ENCODE results near the gene CLASP2.

Gene CLASP2

DNA sequence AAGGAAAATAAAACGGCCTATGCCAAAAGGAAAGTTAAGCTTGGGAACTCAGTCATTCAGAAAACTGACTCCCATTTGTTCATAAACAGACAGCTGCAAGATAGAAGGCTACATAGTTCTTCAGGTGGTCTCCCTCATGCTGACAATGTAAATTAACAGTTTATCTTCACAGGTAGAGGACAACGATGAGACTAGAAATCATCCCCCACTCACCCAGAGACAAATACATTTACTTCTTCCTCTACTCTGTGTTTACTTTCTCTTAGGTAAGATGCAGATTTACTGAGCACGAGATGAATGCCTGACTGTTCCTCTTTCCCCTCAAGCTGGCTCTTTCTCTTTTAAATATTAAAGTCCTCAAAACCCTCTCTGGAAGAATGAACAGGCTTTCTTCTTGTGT lies 160.2 kb downstream of the CLASP2 start:
- Mint-ChIP-seq H3K36me3 (ENCODE audit: low read depth) (peaks cover 43% of the 10 kb centered on the region), H3K4me3 (no peak overlapping the region), H3K27me3 (ENCODE audit: low read depth, poor library complexity) (no peaks in the 10 kb centered on the region), H3K9me3 (no peaks in the 10 kb centered on the region), H3K27ac (peak overlapping the region; percentile 23), H3K4me1 (no peaks in the 10 kb centered on the region)
- no peak for DNase-seq
- TF ChIP-seq, protein P1, sequence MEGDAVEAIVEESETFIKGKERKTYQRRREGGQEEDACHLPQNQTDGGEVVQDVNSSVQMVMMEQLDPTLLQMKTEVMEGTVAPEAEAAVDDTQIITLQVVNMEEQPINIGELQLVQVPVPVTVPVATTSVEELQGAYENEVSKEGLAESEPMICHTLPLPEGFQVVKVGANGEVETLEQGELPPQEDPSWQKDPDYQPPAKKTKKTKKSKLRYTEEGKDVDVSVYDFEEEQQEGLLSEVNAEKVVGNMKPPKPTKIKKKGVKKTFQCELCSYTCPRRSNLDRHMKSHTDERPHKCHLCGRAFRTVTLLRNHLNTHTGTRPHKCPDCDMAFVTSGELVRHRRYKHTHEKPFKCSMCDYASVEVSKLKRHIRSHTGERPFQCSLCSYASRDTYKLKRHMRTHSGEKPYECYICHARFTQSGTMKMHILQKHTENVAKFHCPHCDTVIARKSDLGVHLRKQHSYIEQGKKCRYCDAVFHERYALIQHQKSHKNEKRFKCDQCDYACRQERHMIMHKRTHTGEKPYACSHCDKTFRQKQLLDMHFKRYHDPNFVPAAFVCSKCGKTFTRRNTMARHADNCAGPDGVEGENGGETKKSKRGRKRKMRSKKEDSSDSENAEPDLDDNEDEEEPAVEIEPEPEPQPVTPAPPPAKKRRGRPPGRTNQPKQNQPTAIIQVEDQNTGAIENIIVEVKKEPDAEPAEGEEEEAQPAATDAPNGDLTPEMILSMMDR (IDR thresholded peaks at IDR 0.05): no peak

GRCh38 chr3:33557279-33557678 lies 160.8 kb downstream of the CLASP2 start:
- TF ChIP-seq, protein P1 (IDR thresholded peaks at IDR 0.05): no peak
- peaks cover 47% of the 10 kb centered on the region for H3K36me3 Mint-ChIP-seq (ENCODE audit: low read depth)
- no peaks in the 10 kb centered on the region for H3K4me1 Mint-ChIP-seq
- DNase-seq: no peak
- no peaks in the 10 kb centered on the region for H3K9me3 Mint-ChIP-seq
- H3K4me3 Mint-ChIP-seq: no peak overlapping the region
- no peaks in the 10 kb centered on the region for H3K27me3 Mint-ChIP-seq (ENCODE audit: low read depth, poor library complexity)
- no peak overlapping the region for H3K27ac Mint-ChIP-seq

DNA sequence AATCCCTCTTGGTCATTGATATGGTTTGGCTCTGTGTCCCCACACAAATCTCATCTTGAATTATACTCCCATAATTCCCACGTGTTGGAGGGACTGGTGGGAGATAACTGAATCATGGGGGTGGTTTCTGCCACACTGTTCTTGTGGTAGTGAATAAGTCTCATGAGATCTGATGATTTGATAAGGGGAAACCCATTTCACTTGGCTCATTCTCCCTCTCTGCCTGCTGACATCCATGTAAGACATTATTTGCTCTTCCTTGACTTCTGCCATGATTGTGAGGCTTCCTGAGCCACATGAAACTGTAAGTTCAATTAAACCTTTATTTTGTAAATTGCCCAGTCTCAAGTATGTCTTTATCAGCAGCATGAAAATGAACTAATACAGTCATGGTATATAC lies 171.0 kb downstream of the CLASP2 start:
- TF ChIP-seq, protein P1 (IDR thresholded peaks at IDR 0.05): no peak
- Mint-ChIP-seq H3K27me3 (ENCODE audit: low read depth, poor library complexity) (no peaks in the 10 kb centered on the region), H3K27ac (no peak overlapping the region), H3K4me1 (no peaks in the 10 kb centered on the region), H3K9me3 (peaks cover 8% of the 10 kb centered on the region), H3K4me3 (no peak overlapping the region), H3K36me3 (ENCODE audit: low read depth) (peaks cover 8% of the 10 kb centered on the region)
- DNase-seq: no peak

GRCh38 chr3:33544126-33544525 lies 173.9 kb downstream of the CLASP2 start:
- no peaks in the 10 kb centered on the region for H3K27me3 Mint-ChIP-seq (ENCODE audit: low read depth, poor library complexity)
- no peak overlapping the region for H3K27ac Mint-ChIP-seq
- DNase-seq: no peak
- no peaks in the 10 kb centered on the region for H3K4me1 Mint-ChIP-seq
- TF ChIP-seq, protein P1 (IDR thresholded peaks at IDR 0.05): no peak
- peaks cover 8% of the 10 kb centered on the region for H3K9me3 Mint-ChIP-seq
- H3K36me3 Mint-ChIP-seq (ENCODE audit: low read depth): peaks cover 13% of the 10 kb centered on the region
- H3K4me3 Mint-ChIP-seq: no peak overlapping the region

GRCh38 chr3:33543601-33544000 lies 174.5 kb downstream of the CLASP2 start:
- TF ChIP-seq, protein P1 (IDR thresholded peaks at IDR 0.05): no peak
- Mint-ChIP-seq H3K36me3 (ENCODE audit: low read depth) (peaks cover 18% of the 10 kb centered on the region), H3K27me3 (ENCODE audit: low read depth, poor library complexity) (no peaks in the 10 kb centered on the region), H3K4me3 (no peak overlapping the region), H3K4me1 (no peaks in the 10 kb centered on the region), H3K9me3 (peaks cover 8% of the 10 kb centered on the region), H3K27ac (no peak overlapping the region)
- no peak for DNase-seq

GRCh38 chr3:33541918-33542317 lies 176.1 kb downstream of the CLASP2 start:
- peaks cover 34% of the 10 kb centered on the region for H3K36me3 Mint-ChIP-seq (ENCODE audit: low read depth)
- TF ChIP-seq, protein P1 (IDR thresholded peaks at IDR 0.05): no peak
- H3K27ac Mint-ChIP-seq: no peak overlapping the region
- no peaks in the 10 kb centered on the region for H3K27me3 Mint-ChIP-seq (ENCODE audit: low read depth, poor library complexity)
- H3K4me3 Mint-ChIP-seq: no peak overlapping the region
- H3K4me1 Mint-ChIP-seq: no peaks in the 10 kb centered on the region
- no peak for DNase-seq
- H3K9me3 Mint-ChIP-seq: peaks cover 8% of the 10 kb centered on the region

All from nephron progenitor cell (in vitro differentiated cells).